H1 (cell line): ENCODE measurements around the gene SKIDA1. TPM values are rescaled to one million over a fixed set of nuclear protein-coding genes. Genes with fewer than 3 reads are reported as not detected.

Experiments
- BRCA1 ChIP-seq: IDR thresholded peaks from 2 replicates; pipeline ENCODE4 v1.6.1; 2012; ENCODE audit warnings: low read depth, low read length, improper control_type of control experiment
- MAFK ChIP-seq: IDR thresholded peaks from 2 replicates; pipeline ENCODE4 v1.6.1; 2012; ENCODE audit warnings: low read depth, mild to moderate bottlenecking, improper control_type of control experiment, low read length
- RBBP5 ChIP-seq: IDR thresholded peaks from 2 replicates; pipeline ENCODE4 v1.7.1; 2012; ENCODE audit warnings: low read depth, mild to moderate bottlenecking, inconsistent platforms, low read length, moderate library complexity, borderline replicate concordance
- polyA plus RNA-seq, 7 experiments: library from polyadenylated mRNA; depleted of rRNA in 3 of 7; stranded (reverse) in 5 of 7; unstranded in 2 of 7; fragments of >200 nt in 5 of 7; fragments of 200-250 nt in 2 of 7; gene quantifications; 1 replicate in 5 of 7; 2 replicates in 1 of 7; 4 replicates in 1 of 7; pipeline versions ENCODE4 v1.2.1 to v1.2.3, GENCODE V29; 2011 to 2013; ENCODE audit warnings: missing spikeins in 2 of 7, mixed read lengths in 2 of 7
- total RNA-seq: library from RNA; stranded (reverse); fragmentation: NEBNext Ultra II Directional; extraction: Animal tissue kit (Norgen Biotek cat#: 25700); gene quantifications from 2 replicates; pipeline ENCODE4 v1.2.1, GENCODE V29; 2021
- TF ChIP-seq, protein P1 (sequence below), 3 experiments: IDR thresholded peaks; 1 replicate in 2 of 3; 2 replicates in 1 of 3; pipeline versions ENCODE4 v1.5.1 to v1.6.1; 2011; ENCODE audit warnings: low read length in 3 of 3, mild to moderate bottlenecking in 3 of 3, inconsistent platforms in 2 of 3, low read depth in 1 of 3, moderate library complexity in 1 of 3; ENCODE audit not compliant: insufficient read depth in 1 of 3; ENCODE audit errors: control extremely low read depth in 1 of 3

SKIDA1 gene
- total and polyA plus RNA-seq, 2 of the 8 experiments (the other 6 are each of a cell fraction or from before 2014, with no cell fraction given): 1.5 to 8.0 TPM

DNA sequence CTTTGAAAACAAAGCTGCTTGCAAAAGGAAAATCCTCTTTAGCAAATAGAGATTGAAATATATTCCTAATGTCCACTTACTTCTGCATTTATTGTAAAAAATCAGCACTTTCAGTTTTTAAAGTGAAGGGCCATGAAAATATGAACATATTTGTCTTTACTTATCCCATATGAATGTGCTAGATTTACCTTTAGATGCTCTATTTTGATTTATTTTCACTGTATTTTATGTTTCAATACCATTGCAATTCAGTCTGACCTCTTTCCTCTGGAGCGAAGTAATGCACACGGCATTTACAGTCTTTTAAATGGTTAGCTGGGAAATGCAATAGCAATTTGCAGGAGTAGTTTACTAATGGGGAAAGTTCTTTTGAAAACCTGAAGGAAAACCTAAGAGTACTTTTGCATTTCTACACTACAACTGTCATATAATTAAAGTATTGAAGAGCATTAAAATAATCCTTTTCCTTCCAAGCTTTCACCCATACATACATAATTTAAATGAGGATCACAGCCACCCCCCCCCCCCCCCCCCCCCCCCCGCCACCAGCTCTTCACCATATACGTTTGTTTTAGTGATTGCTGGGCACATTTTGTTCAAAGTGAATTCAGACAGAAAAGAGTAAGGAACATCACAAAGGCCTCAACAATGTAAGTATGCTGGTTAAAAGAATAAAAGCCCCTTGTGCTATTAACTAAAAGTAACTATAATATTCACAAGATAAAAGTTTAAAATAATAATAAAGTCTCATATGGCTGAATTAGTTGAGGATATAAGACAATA, 3.5 kb downstream of the SKIDA1 start (continued):
- TF ChIP-seq, protein P1, sequence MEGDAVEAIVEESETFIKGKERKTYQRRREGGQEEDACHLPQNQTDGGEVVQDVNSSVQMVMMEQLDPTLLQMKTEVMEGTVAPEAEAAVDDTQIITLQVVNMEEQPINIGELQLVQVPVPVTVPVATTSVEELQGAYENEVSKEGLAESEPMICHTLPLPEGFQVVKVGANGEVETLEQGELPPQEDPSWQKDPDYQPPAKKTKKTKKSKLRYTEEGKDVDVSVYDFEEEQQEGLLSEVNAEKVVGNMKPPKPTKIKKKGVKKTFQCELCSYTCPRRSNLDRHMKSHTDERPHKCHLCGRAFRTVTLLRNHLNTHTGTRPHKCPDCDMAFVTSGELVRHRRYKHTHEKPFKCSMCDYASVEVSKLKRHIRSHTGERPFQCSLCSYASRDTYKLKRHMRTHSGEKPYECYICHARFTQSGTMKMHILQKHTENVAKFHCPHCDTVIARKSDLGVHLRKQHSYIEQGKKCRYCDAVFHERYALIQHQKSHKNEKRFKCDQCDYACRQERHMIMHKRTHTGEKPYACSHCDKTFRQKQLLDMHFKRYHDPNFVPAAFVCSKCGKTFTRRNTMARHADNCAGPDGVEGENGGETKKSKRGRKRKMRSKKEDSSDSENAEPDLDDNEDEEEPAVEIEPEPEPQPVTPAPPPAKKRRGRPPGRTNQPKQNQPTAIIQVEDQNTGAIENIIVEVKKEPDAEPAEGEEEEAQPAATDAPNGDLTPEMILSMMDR (IDR thresholded peaks at IDR 0.05; ENCODE audit: control extremely low read depth in 1 of 3, insufficient read depth in 1 of 3, low read depth in 1 of 3, low read length in 3 of 3): no peak
- TF ChIP-seq BRCA1 (no peak), RBBP5 (no peak), MAFK (no peak)
